ENCODE results near the gene TTC39B. TPM values are rescaled to one million over a fixed set of nuclear protein-coding genes. Genes with fewer than 3 reads are reported as not detected.

TTC39B gene
- polyA plus RNA-seq, 1 donor, result 33.4 TPM

- no CpG with 5 or more reads among the region's 7 CpGs for WGBS (ENCODE audit: insufficient coverage, low lambda C conversion rate)
- Histone ChIP-seq H3K27me3 (ENCODE audit: control insufficient read depth, insufficient read depth, low read length) (peaks cover 15% of the 10 kb centered on the region), H3K27ac (ENCODE audit: low read length) (no peak overlapping the region), H3K9me3 (ENCODE audit: control insufficient read depth, low read depth, low read length) (no peaks in the 10 kb centered on the region), H3K36me3 (ENCODE audit: control insufficient read depth, insufficient read depth, low read length) (no peaks in the 10 kb centered on the region), H3K4me3 (ENCODE audit: low read length) (no peak overlapping the region), H3K4me1 (ENCODE audit: control insufficient read depth, insufficient read depth, low read length) (no peaks in the 10 kb centered on the region)
- peak in 1 of 2 donors; percentile 8 for DNase-seq
Observed at GRCh38 chr9:15116130-15116580, 190.9 kb downstream of the TTC39B start.

DNA sequence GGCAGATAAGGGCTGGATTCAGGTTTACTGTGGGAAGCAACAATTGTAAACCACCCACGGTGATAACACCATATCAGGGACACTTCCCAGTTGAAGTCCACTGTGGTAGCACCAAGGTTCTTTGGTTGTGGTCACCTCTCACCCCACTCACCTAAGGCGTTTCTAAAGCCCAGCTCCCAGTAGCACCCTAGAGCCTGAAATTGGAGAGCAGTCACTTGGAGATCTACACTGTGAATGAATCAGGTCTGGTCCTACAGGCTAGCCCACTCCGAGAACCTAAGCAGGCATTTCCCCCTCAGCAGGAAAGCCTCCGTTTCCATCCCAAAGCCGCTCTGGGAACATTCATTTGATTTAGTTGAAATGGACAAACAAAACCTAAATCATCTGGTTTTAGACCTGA lies 191.3 kb downstream of the TTC39B start:
- Histone ChIP-seq H3K36me3 (ENCODE audit: control insufficient read depth, insufficient read depth, low read length) (no peaks in the 10 kb centered on the region), H3K4me3 (ENCODE audit: low read length) (no peak overlapping the region), H3K27me3 (ENCODE audit: control insufficient read depth, insufficient read depth, low read length) (peaks cover 15% of the 10 kb centered on the region), H3K9me3 (ENCODE audit: control insufficient read depth, low read depth, low read length) (no peaks in the 10 kb centered on the region), H3K4me1 (ENCODE audit: control insufficient read depth, insufficient read depth, low read length) (no peaks in the 10 kb centered on the region), H3K27ac (ENCODE audit: low read length) (no peak overlapping the region)
- WGBS (ENCODE audit: insufficient coverage, low lambda C conversion rate), result no CpG with 5 or more reads among the region's 5 CpGs
- DNase-seq, result no peak

DNA sequence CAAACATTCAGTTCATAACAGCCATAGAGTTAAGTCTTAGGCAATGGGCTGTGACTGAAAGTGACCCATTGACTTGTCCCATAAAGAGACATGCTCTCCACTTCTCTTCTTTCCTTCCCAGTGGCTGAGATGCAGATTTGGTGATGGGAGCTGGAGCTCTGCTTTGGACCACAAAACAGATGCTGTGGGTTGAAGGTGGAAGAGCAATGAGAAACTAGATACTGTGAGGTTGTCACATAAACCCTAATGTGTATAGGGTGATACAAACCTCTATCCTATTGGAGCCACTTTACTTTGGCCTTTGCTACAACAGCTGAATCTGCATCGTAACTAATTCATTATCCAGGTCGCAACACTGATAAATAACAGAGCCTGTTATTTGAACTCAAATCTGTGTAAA lies 192.0 kb downstream of the TTC39B start:
- no peaks in the 10 kb centered on the region for H3K9me3 ChIP-seq (ENCODE audit: control insufficient read depth, low read depth, low read length)
- 71% methylated on average over 2 of the region's 2 CpGs for WGBS (ENCODE audit: insufficient coverage, low lambda C conversion rate)
- no peak overlapping the region for H3K27ac ChIP-seq (ENCODE audit: low read length)
- no peaks in the 10 kb centered on the region for H3K4me1 ChIP-seq (ENCODE audit: control insufficient read depth, insufficient read depth, low read length)
- no peaks in the 10 kb centered on the region for H3K36me3 ChIP-seq (ENCODE audit: control insufficient read depth, insufficient read depth, low read length)
- no peak overlapping the region for H3K4me3 ChIP-seq (ENCODE audit: low read length)
- DNase-seq, result no peak
- peaks cover 13% of the 10 kb centered on the region for H3K27me3 ChIP-seq (ENCODE audit: control insufficient read depth, insufficient read depth, low read length)

Other genes with a start within 250 kb of the TTC39B start
- 39.4 TPM for gene SNAPC3, start 115.7 kb upstream of the TTC39B start, polyA plus RNA-seq
- gene PSIP1, start 203.8 kb upstream of the TTC39B start, polyA plus RNA-seq, result 69.7 TPM
- gene CCDC171, start 245.8 kb upstream of the TTC39B start, polyA plus RNA-seq, result 3.7 TPM

Data from large intestine (tissue), 3 donors.